ENCODE measurements around the gene CCDC170.
"Not testable (repeated sequence)": the region's sequence is repeated elsewhere in the genome, so short reads cannot be mapped to it uniquely, and the experiment has no call there.

The CCDC170 gene

DNA sequence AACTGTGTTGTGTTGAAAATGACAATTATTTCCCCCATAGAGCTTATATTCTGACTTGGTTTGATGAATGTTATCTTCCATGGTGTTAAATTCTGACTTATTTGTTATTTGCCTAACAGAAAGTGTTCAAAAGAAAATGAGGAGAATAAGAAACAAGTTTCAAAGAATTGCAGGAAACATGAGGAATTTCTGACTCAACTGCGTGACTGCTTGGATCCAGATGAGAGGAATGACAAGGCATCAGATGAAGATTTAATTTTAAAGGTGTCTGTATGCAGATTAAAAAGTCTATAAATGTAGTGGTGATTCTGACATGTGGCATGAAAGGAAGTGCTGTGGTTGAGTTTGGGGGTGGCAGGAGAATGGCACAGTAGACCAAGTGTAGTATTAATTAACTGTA, 50.6 kb downstream of the CCDC170 start:
- peaks cover 5% of the 10 kb centered on the region for H3K27me3 Mint-ChIP-seq
- peaks cover 6% of the 10 kb centered on the region for H3K9me3 Mint-ChIP-seq
- H3K36me3 Mint-ChIP-seq = peaks cover 2% of the 10 kb centered on the region
- CTCF ChIA-PET = no interaction called here
- H3K4me1 Mint-ChIP-seq = no peaks in the 10 kb centered on the region
- H3K4me3 Mint-ChIP-seq = no peak overlapping the region
- DNase-seq = no peak
- no peak overlapping the region for H3K27ac Mint-ChIP-seq

GRCh38 chr6:151544884-151545283, 51.1 kb downstream of the CCDC170 start:
- H3K27ac Mint-ChIP-seq, H3K9me3 Mint-ChIP-seq, H3K4me1 Mint-ChIP-seq, H3K36me3 Mint-ChIP-seq, CTCF ChIA-PET, H3K4me3 Mint-ChIP-seq, H3K27me3 Mint-ChIP-seq, DNase-seq: not testable (repeated sequence)

DNA sequence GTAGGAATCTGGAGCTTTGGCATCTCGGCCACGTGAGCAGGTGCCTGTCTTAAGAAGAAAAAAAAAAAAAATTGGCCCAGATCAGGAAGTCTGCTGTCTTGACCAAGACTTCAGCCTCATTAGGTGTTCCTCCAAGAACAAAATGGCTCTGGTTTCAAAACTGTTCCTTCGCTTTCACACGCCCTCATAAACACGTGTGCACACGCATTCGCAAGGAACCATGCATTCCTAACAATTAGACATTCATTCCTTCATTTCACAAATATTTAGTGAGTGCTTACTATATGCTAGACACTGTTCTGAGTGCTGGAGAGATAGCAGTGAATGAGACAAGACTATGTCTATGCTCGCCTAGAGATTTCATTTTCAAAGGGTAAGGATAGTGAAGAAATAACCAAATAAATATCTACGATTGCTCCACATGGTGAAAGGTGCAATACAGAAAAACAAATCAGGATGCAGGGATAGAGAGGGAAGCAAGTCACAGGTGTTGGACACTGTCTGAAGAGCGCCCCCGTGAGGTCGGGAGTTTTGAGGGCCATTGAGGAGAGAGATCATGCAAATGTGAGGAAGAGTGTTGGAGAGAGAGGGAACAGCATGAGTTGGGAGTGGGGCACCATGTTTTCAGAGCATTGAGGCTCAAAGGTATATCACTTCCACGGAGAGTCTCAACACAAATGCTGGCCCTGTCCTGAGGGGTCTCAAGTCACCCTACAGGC, 53.3 kb downstream of the CCDC170 start:
- Mint-ChIP-seq H3K4me1 (peaks cover 2% of the 10 kb centered on the region), H3K36me3 (no peaks in the 10 kb centered on the region), H3K27me3 (peaks cover 5% of the 10 kb centered on the region), H3K27ac (no peak overlapping the region), H3K4me3 (no peak overlapping the region), H3K9me3 (no peaks in the 10 kb centered on the region)
- DNase-seq = no peak
- CTCF ChIA-PET = no interaction called here

- H3K27me3 Mint-ChIP-seq = peaks cover 5% of the 10 kb centered on the region
- CTCF ChIA-PET = no interaction called here
- no peaks in the 10 kb centered on the region for H3K9me3 Mint-ChIP-seq
- no peak for DNase-seq
- no peak overlapping the region for H3K27ac Mint-ChIP-seq
- H3K36me3 Mint-ChIP-seq = no peaks in the 10 kb centered on the region
- peaks cover 2% of the 10 kb centered on the region for H3K4me1 Mint-ChIP-seq
- no peak overlapping the region for H3K4me3 Mint-ChIP-seq
Observed at GRCh38 chr6:151548201-151548600, 54.4 kb downstream of the CCDC170 start.

- H3K27me3 Mint-ChIP-seq = peaks cover 5% of the 10 kb centered on the region
- H3K36me3 Mint-ChIP-seq = no peaks in the 10 kb centered on the region
- H3K9me3 Mint-ChIP-seq = no peaks in the 10 kb centered on the region
- H3K4me3 Mint-ChIP-seq = no peak overlapping the region
- DNase-seq = no peak
- peaks cover 2% of the 10 kb centered on the region for H3K4me1 Mint-ChIP-seq
- CTCF ChIA-PET = no interaction called here
- H3K27ac Mint-ChIP-seq = no peak overlapping the region
Observed at GRCh38 chr6:151549790-151550189, 56.0 kb downstream of the CCDC170 start.

- DNase-seq = no peak
- CTCF ChIA-PET = no interaction called here
- Mint-ChIP-seq H3K36me3 (no peaks in the 10 kb centered on the region), H3K4me1 (peaks cover 2% of the 10 kb centered on the region), H3K9me3 (no peaks in the 10 kb centered on the region), H3K4me3 (no peak overlapping the region), H3K27me3 (peaks cover 5% of the 10 kb centered on the region), H3K27ac (no peak overlapping the region)
Observed at GRCh38 chr6:151550618-151551017, 56.8 kb downstream of the CCDC170 start.

GRCh38 chr6:151551223-151551857, 57.5 kb downstream of the CCDC170 start:
- no peak overlapping the region for H3K4me3 Mint-ChIP-seq

GRCh38 chr6:151553416-151554165, 59.8 kb downstream of the CCDC170 start:
- no peak overlapping the region for H3K4me3 Mint-ChIP-seq
- H3K4me1 Mint-ChIP-seq = peaks cover 2% of the 10 kb centered on the region
- no peak for DNase-seq
- CTCF ChIA-PET = interaction anchor here (1.3 kb wide), 1 partner anchor 16 kb away, joined by 4 read pairs; no protein-coding TSS in a partner anchor
- no peaks in the 10 kb centered on the region for H3K9me3 Mint-ChIP-seq
- no peaks in the 10 kb centered on the region for H3K27me3 Mint-ChIP-seq
- H3K36me3 Mint-ChIP-seq = no peaks in the 10 kb centered on the region
- H3K27ac Mint-ChIP-seq = no peak overlapping the region

More at GRCh38 chr6:151551223-151551857, 57.5 kb downstream of the CCDC170 start:
- Mint-ChIP-seq H3K27me3 (peaks cover under 1% of the 10 kb centered on the region), H3K4me1 (peaks cover 2% of the 10 kb centered on the region), H3K36me3 (no peaks in the 10 kb centered on the region), H3K9me3 (no peaks in the 10 kb centered on the region), H3K27ac (no peak overlapping the region)
- CTCF ChIA-PET = interaction anchor here (0.6 kb wide), 1 partner anchor 240 kb away, joined by 3 read pairs; no protein-coding TSS in a partner anchor
- DNase-seq = no peak

- DNase-seq = no peak
- Mint-ChIP-seq H3K4me1 (no peaks in the 10 kb centered on the region), H3K27me3 (peaks cover 9% of the 10 kb centered on the region), H3K27ac (no peak overlapping the region), H3K36me3 (no peaks in the 10 kb centered on the region), H3K9me3 (peaks cover 22% of the 10 kb centered on the region), H3K4me3 (no peak overlapping the region)
- CTCF ChIA-PET = no interaction called here
Observed at GRCh38 chr6:151561238-151561637, 67.4 kb downstream of the CCDC170 start.

- H3K27ac Mint-ChIP-seq = no peak overlapping the region
- H3K9me3 Mint-ChIP-seq = peaks cover 22% of the 10 kb centered on the region
- CTCF ChIA-PET = no interaction called here
- H3K4me1 Mint-ChIP-seq = no peaks in the 10 kb centered on the region
- DNase-seq = no peak
- peaks cover 9% of the 10 kb centered on the region for H3K27me3 Mint-ChIP-seq
- H3K4me3 Mint-ChIP-seq = no peak overlapping the region
- H3K36me3 Mint-ChIP-seq = no peaks in the 10 kb centered on the region
Observed at GRCh38 chr6:151564654-151565053, 70.8 kb downstream of the CCDC170 start.

DNA sequence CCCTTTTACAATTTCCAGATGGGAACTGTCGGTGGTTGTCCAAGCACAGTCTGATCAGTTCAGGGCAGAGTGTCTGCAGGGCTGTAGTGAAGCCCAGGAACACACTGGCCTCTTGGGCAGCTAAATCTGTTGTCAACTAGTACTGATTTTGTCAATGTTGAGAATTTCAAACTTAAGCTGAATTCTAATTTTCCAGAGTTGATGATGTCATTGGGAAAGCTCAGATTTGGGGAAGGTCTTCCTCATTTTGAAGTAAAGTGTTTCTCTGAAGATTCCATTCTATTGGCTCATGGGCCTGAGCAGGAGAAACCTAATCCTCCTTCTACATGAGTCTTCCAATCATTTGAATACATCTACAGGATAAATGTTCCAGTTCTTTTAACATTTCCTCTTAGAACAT, 72.1 kb downstream of the CCDC170 start:
- peaks cover 9% of the 10 kb centered on the region for H3K27me3 Mint-ChIP-seq
- CTCF ChIA-PET = interaction anchor here (0.9 kb wide), 1 partner anchor 125 kb away, joined by 3 read pairs; no protein-coding TSS in a partner anchor
- peaks cover 19% of the 10 kb centered on the region for H3K9me3 Mint-ChIP-seq
- no peak for DNase-seq
- no peaks in the 10 kb centered on the region for H3K4me1 Mint-ChIP-seq
- no peaks in the 10 kb centered on the region for H3K36me3 Mint-ChIP-seq
- H3K4me3 Mint-ChIP-seq = no peak overlapping the region
- H3K27ac Mint-ChIP-seq = no peak overlapping the region

DNA sequence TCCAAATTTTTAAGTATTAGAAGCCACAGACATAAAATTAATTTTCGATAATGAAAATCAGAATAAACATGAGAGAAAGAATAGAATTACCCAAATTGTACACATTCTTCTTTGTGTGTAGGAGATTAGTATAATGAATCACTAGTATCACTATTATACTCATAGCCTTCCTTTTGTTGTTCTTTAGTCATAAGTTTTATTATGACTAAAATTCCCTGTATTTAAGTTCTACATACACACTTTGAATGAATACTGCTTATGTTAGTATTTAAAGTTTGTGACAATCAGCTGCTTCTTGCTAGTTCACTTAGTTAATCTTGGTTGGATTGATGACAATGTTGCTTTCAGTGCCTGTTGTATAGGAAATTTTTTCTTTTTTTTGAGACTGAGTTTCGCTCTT, 72.7 kb downstream of the CCDC170 start:
- H3K4me3 Mint-ChIP-seq = no peak overlapping the region
- no peak for DNase-seq
- H3K4me1 Mint-ChIP-seq = no peaks in the 10 kb centered on the region
- H3K27me3 Mint-ChIP-seq = peaks cover 9% of the 10 kb centered on the region
- no peaks in the 10 kb centered on the region for H3K36me3 Mint-ChIP-seq
- no peak overlapping the region for H3K27ac Mint-ChIP-seq
- H3K9me3 Mint-ChIP-seq = peaks cover 16% of the 10 kb centered on the region
- CTCF ChIA-PET = no interaction called here

- no peak for DNase-seq
- H3K36me3 Mint-ChIP-seq = no peaks in the 10 kb centered on the region
- H3K4me1 Mint-ChIP-seq = no peaks in the 10 kb centered on the region
- H3K27ac Mint-ChIP-seq = no peak overlapping the region
- no peaks in the 10 kb centered on the region for H3K9me3 Mint-ChIP-seq
- H3K4me3 Mint-ChIP-seq = no peak overlapping the region
- H3K27me3 Mint-ChIP-seq = no peaks in the 10 kb centered on the region
- CTCF ChIA-PET = no interaction called here
Observed at GRCh38 chr6:151576633-151577032, 82.8 kb downstream of the CCDC170 start.

DNA sequence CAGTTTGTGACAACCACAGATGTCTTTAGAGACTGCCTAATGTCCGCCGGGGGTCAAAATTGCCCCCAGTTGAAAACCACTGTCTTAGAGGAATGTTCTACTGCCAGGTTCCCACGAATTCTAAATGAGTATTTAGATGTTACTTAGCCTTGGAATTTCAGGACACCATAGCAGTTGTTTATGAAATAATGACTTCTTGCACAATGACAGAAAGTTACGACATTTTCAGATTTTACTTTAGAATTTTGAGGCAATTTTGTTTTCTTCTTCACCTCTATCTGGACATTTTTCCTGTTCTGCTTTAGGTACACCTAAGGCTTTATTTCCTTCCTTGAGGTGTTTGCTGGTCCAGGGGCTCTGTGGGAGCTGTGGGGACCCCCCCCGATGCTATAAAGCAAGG, 83.4 kb downstream of the CCDC170 start:
- Mint-ChIP-seq H3K4me1 (no peaks in the 10 kb centered on the region), H3K4me3 (no peak overlapping the region), H3K36me3 (no peaks in the 10 kb centered on the region), H3K27ac (no peak overlapping the region), H3K9me3 (no peaks in the 10 kb centered on the region), H3K27me3 (no peaks in the 10 kb centered on the region)
- DNase-seq = no peak
- CTCF ChIA-PET = no interaction called here

GRCh38 chr6:151585741-151586140, 91.9 kb downstream of the CCDC170 start:
- CTCF ChIA-PET = no interaction called here

More at GRCh38 chr6:151585741-151586140, 91.9 kb downstream of the CCDC170 start:
- H3K27ac Mint-ChIP-seq = no peak overlapping the region
- peaks cover 17% of the 10 kb centered on the region for H3K27me3 Mint-ChIP-seq
- no peak overlapping the region for H3K4me3 Mint-ChIP-seq
- no peaks in the 10 kb centered on the region for H3K4me1 Mint-ChIP-seq
- no peak for DNase-seq
- no peaks in the 10 kb centered on the region for H3K36me3 Mint-ChIP-seq
- H3K9me3 Mint-ChIP-seq = no peaks in the 10 kb centered on the region
